Esophagus muscularis mucosa (tissue), 3 donors: ENCODE results near the gene CSRNP3.

Experiments used
- CTCF ChIP-seq, 3 experiments: fragments of 200-600 bp in 2 of 3; fragments of 450-650 bp in 1 of 3; sonication (generic) in 2 of 3; IDR thresholded peaks; one replicate each; pipeline ENCODE4 v1.5.1; 2017 to 2019; ENCODE audit warnings: antibody characterized with exemption in 3 of 3, mild to moderate bottlenecking in 2 of 3, moderate library complexity in 1 of 3
- POLR2A ChIP-seq: fragments of 450-650 bp; IDR thresholded peaks from one replicate; pipeline ENCODE4 v1.6.1; 2017; ENCODE audit warnings: antibody characterized with exemption, moderate library complexity, mild to moderate bottlenecking, low read depth
- POLR2AphosphoS5 ChIP-seq, 2 donors: sonication (generic); formaldehyde crosslinking; IDR thresholded peaks; one replicate each; pipeline ENCODE4 v1.6.1; 2017; ENCODE audit warnings: antibody characterized with exemption in 2 of 2

DNA sequence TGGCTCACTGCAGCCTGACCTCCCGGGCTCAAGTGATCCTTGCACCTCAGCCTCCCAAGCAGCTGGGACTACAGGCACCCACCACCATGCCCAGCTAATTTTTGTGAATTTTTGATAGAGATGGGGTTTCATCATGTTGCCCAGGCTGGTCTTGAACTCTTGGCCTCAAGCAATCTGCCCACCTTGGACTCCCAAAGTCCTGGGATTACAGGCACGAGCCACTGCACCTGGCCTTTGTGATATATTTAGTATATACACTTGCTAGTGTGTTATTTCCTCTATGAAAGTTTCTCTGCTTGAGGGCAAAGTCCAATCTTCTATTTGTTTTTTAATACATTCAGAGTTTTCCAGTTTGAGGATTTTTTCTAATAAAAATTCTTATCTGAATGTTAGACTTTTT is 205.3 kb downstream of the CSRNP3 start:
- TF ChIP-seq POLR2AphosphoS5 (IDR thresholded peaks at IDR 0.05) (no peak), CTCF (IDR thresholded peaks at IDR 0.05) (no peak), POLR2A (no peak)
